Ovary (tissue), 3 donors: ENCODE measurements around the gene KRT84.

Source experiments
- CTCF ChIP-seq, 3 donors: fragments of 450-650 bp in 2 of 3; fragments of 200-600 bp in 1 of 3; IDR thresholded peaks; one replicate each; pipeline versions ENCODE4 v1.5.1 to v1.8.0; 2016 to 2022; ENCODE audit warnings: antibody characterized with exemption in 3 of 3, mild to moderate bottlenecking in 1 of 3
- EP300 ChIP-seq: sonication (generic); formaldehyde crosslinking; IDR thresholded peaks from one replicate; pipeline ENCODE4 v1.6.1; 2017; ENCODE audit warnings: antibody characterized with exemption
- donor health status: DM: no; HTN: no; CAD: no.

GRCh38 chr12:52413782-52414345, 28.4 kb upstream of the KRT84 start:
- no peak for TF ChIP-seq EP300
- no peak for TF ChIP-seq CTCF (IDR thresholded peaks at IDR 0.05)
